ENCODE data around the gene ZNF619.

Gene ZNF619

GRCh38 chr3:40465456-40465855, 11.5 kb upstream of the ZNF619 start:
- no peak for DNase-seq (ENCODE audit: low spot score)

DNA sequence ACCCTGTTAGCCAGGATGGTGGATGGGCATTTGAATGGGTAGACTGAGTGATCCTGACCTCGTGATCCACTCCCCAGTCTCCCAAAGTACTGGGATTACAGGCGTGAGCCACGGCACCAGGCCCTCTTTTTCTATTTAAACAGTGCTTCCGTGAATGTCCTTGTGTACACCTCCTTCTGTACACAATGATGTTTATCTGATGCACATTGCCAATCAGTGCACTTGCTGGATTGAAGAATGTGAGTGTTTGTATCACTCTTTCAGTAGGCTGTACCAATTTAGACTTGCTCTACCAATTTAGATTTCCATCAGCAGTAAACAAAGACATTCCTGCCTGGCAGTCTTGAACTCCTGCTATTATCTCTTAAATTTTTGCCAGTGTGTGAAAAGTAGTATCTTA, 8.9 kb upstream of the ZNF619 start:
- DNase-seq (ENCODE audit: low spot score) = no peak

DNA sequence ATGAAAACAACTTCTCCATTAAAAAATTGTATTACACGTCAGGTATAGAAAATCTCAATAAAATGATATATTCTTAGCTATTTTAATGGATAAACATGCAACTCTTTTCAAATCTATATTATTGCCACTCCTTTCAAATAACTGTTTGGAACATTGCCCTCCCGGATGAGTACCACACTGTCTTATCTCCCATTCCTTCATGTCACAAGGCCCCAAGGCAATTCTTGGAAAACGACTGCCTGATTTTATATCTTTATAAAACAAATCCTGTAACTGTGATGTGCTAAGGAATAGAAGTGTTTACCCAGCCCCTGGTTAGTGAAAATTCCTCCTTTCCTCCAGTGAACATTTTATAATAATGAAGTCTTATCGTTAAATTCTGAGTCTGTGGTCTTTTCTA, 6.2 kb upstream of the ZNF619 start:
- DNase-seq (ENCODE audit: low spot score) = no peak

GRCh38 chr3:40477666-40478065, 744 bp downstream of the ZNF619 start:
- DNase-seq (ENCODE audit: low spot score) = no peak

GRCh38 chr3:40487172-40487571, 10.2 kb downstream of the ZNF619 start:
- no peak for DNase-seq (ENCODE audit: low spot score)

DNA sequence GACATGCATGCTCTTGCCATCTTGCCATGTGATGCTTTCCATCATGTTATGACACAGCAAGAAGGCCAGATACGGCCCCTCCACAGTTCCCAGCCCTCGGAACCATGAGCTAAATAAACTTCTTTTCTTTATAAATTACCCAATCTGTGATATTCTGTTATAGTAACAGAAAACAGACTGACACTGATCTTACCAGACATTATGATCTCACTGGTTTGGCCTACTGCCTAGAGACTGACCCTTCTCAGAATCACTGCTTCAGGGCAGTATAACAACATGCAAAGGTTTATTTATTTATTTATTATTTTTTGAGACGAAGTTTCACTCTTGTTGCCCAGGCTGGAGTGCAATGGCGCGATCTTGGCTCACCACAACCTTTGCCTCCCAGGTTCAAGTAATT, 14.0 kb downstream of the ZNF619 start:
- no peak for DNase-seq (ENCODE audit: low spot score)

DNA sequence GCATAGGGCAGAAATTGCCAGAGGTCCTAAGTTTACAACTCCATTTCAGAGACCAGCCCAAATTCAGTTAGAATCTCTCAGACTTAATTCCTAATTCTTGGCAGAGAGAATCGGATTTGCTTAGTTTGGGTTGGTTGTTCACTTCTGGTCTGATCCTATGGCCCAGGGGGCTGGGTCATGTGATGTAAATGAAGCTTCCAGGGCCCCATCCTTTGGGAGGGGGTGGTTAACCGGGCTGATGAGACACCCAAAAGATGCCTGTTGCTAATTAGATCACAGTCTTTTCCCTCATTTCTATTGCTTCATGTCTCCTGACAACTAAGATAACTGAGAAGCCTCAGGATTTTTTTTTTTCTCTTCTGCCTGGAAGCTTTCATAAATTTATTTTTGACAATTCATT, 17.8 kb downstream of the ZNF619 start:
- DNase-seq (ENCODE audit: low spot score) = no peak

DNA sequence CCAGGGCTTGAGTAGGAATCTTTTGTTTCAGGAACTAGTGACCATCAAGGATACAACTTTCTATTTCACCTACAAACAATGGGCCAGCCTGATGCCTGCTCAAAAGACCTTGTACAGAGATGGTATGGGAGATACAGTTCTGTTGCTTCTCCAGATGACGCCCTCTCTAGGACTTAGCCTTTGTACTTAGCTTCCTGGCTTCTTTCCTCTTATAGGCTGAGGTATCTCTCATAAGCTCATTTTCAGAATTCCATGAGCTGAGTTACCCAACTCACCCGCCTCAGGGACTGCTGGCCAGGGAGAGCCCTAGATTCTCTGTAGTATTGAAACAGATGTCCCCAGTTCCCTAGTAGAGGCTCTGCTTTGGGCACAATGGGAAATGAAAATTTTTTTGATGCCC, 20.4 kb downstream of the ZNF619 start:
- DNase-seq (ENCODE audit: low spot score) = no peak

GRCh38 chr3:40499952-40500351, 23.0 kb downstream of the ZNF619 start:
- DNase-seq (ENCODE audit: low spot score) = no peak

DNA sequence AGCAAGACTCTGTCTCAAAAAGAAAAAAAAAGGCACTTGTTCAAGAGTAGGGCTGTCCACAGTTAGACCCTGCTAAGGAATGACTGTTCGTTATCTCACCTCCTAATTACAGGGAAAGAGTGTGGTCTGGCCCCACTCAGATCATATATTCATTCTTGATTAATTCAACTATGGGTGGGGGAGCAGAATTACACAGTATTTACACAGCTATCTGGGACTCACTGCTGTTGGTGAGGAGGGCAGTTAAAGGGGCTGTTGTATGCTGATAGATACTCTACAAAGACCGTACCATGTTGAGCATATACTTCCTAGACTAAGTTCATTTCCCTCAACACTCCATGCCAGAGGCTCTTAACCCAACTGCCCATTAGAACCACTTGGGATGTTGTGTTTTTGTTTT, 25.1 kb downstream of the ZNF619 start:
- DNase-seq (ENCODE audit: low spot score) = no peak

DNA sequence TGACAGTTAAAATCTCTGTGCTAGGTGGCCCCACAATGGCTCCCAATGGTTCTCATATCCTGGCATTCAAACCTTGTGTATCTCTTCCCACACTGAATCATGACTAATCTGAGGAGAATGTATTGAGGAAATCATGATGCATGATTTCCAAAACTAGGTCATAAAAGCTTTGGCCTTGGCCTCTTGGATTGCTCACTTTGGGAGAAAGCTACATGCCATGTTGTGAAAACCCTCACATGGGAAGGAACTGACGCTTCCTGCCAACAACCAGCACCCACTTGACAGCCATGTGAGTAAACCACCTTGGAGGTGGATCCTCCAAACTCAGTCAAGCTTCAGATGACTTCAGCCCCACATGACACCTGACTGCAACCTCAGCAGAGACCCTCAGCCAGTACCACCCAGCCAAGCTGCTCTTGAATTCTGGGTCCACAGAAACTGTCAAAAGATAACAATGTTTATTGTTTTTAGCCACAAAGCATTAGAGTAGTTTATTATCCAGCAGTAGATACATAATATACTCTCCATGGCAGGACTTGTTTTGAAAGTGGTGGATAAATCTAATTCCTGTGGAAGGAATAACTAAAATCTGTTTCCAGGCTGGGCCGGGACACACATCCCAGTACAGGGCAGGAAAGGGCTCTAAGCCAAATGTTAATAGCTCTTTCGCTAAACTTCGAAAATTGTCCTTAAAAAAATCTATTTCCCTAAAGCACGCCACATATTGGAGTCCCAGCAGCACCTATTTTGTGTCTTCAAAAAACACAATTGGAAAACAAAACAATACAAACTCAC, 27.9 kb downstream of the ZNF619 start:
- DNase-seq (ENCODE audit: low spot score) = no peak

GRCh38 chr3:40505599-40506462, 28.9 kb downstream of the ZNF619 start, which contains the start of gene ZNF620:
Gene ZNF620 (plus strand): TSS chr3:40506039. CDS start chr3:40506353, 314 bp downstream.
- peak; percentile 58 for DNase-seq (ENCODE audit: low spot score)

- DNase-seq (ENCODE audit: low spot score) = no peak
Measured at GRCh38 chr3:40511031-40511718, 34.3 kb downstream of the ZNF619 start.

DNA sequence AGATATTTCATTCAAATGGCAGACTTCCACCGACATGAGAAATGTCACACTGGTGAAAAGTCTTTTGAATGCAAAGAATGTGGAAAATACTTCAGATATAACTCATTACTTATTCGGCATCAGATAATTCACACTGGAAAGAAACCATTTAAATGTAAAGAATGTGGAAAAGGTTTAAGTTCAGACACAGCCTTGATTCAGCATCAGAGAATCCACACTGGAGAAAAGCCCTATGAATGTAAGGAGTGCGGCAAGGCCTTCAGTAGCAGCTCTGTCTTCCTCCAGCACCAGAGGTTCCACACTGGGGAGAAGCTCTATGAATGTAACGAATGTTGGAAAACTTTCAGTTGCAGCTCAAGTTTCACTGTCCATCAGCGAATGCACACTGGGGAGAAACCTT, 39.3 kb downstream of the ZNF619 start:
- no peak for DNase-seq (ENCODE audit: low spot score)

- DNase-seq (ENCODE audit: low spot score) = no peak
Measured at GRCh38 chr3:40518067-40518466, 41.1 kb downstream of the ZNF619 start.

DNA sequence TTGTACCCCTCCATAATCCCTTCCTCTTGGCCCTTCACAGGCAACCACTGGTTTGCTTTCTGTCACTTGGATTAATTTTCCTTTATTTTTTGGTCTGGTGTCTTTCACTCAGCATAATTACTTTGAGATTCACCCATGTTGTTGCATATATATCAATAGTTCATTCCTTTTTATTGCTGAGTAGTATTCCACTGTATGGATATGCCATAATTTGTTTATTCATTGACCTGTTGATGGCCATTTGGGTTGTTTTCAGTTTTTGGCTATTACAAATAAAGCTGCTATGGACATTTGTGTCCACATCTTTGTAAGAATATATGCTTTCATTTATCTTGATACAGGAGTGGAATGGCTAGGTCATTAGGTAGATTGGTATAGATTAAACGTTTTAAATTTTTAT, 41.9 kb downstream of the ZNF619 start:
- no peak for DNase-seq (ENCODE audit: low spot score)

DNA sequence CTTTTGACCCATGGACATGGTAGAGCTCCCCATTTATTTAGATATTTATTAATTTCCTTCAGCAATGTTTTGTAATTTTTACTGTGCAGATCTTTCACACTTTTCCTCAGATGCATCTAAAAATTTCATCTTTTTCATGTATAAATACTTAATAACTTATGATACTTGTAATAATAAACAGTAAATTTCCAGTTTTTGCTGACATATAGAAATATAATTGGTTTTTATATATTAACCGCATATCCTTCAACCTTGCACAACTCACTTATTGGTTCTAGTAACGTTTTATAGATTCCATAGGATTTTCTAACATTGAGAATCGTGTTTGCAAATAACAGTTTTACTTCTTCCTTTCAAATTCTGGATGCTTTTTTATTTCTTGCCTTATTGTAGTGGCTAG, 44.3 kb downstream of the ZNF619 start:
- DNase-seq (ENCODE audit: low spot score) = no peak

GRCh38 chr3:40523781-40524180, 46.9 kb downstream of the ZNF619 start:
- DNase-seq (ENCODE audit: low spot score) = no peak

DNA sequence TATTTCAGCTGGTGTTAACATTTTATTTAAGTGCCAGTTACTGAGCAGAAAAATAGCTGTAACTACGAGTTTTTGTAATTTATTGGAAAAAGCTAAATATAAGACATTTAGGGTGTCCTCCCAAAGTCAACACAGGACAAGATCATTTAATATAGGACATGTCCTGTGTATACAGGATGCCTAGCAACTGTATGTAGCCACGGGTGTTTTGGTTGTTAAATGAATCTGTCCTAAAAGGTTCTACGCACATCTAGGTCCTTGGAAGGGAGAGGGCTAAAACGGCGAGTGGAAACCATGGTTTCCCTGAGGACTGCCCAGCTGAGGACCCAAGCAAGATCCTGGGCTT, 47.3 kb downstream of the ZNF619 start:
- DNase-seq (ENCODE audit: low spot score) = no peak

- DNase-seq (ENCODE audit: low spot score) = peak; percentile 87
Measured at GRCh38 chr3:40524568-40525285, 47.8 kb downstream of the ZNF619 start, which contains the start of gene ZNF621. Gene ZNF621 (plus strand): TSS chr3:40524960. CDS start chr3:40525841, 881 bp downstream.

DNA sequence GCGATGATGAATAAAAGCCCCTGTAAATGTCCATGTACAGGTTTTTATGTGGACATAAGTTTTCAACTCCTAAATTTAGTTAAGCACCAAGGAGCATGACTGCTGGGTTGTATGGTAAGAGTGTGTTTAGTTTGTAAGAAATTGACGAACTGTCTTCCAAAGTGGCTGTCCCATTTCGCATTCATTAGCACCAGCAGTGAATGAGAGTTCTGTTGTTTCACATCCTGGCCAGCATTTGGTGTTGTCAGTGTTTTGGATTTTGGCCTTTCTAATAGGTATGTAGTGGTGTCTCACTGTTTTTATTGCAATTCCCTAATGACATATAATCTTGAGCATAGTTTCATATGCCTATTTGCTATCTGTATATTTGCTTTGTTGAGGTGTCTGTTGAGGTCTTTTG, 51.5 kb downstream of the ZNF619 start:
- no peak for DNase-seq (ENCODE audit: low spot score)

DNA sequence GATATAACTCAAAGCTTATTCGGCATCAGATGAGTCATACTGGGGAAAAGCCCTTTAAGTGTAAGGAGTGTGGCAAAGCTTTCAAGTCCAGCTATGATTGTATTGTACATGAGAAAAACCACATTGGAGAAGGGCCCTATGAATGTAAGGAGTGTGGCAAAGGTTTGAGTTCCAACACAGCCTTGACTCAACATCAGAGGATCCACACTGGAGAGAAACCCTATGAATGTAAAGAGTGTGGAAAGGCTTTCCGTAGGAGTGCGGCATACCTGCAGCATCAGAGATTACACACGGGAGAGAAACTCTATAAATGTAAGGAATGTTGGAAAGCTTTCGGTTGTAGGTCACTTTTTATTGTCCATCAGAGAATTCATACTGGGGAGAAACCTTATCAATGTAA, 55.3 kb downstream of the ZNF619 start:
- DNase-seq (ENCODE audit: low spot score) = no peak

Data from CD4-positive, alpha-beta T cell treated with Interleukin-2 at 100 ng/mL for 4 hours (primary cell).